Liver (tissue), 3 donors: ENCODE data around the gene PPT2.
A peak's percentile ranks its signal among the peaks of the same experiment; 100 is the strongest.

Experiments
- EGR1 ChIP-seq, 2 donors: IDR thresholded peaks; 2 replicates each; pipeline ENCODE4 v1.6.1; 2016 to 2018; ENCODE audit warnings: antibody characterized with exemption in 2 of 2, low read depth in 2 of 2
- FOXA1 ChIP-seq: IDR thresholded peaks from 2 replicates; pipeline ENCODE4 v1.6.1; 2016; ENCODE audit warnings: antibody characterized with exemption
- JUND ChIP-seq, 2 donors: IDR thresholded peaks; 2 replicates each; pipeline ENCODE4 v1.6.1; 2016; ENCODE audit warnings: antibody characterized with exemption in 2 of 2
- NR2F2 ChIP-seq: IDR thresholded peaks from 2 replicates; pipeline ENCODE4 v1.6.1; 2016; ENCODE audit warnings: antibody characterized with exemption
- RAD21 ChIP-seq, 2 donors: IDR thresholded peaks; 2 replicates each; pipeline ENCODE4 v1.6.1; 2016; ENCODE audit warnings: antibody characterized with exemption in 2 of 2, mild to moderate bottlenecking in 2 of 2
- RXRA ChIP-seq, 2 donors: IDR thresholded peaks; 2 replicates each; pipeline ENCODE4 v1.6.1; 2017 to 2018; ENCODE audit warnings: antibody characterized with exemption in 2 of 2, mild to moderate bottlenecking in 1 of 2
- SP1 ChIP-seq: IDR thresholded peaks from 2 replicates; pipeline ENCODE4 v1.6.1; 2018; ENCODE audit warnings: antibody characterized with exemption, mild to moderate bottlenecking
- TAF1 ChIP-seq: conservative IDR thresholded peaks from 2 replicates; pipeline ENCODE4 v1.6.1; 2016; ENCODE audit warnings: antibody characterized with exemption, mild to moderate bottlenecking
- YY1 ChIP-seq: IDR thresholded peaks from 2 replicates; pipeline ENCODE4 v1.6.1; 2016; ENCODE audit warnings: antibody characterized with exemption, mild to moderate bottlenecking
- TF ChIP-seq, protein P1 (sequence below): fragments of 150-350 bp; IDR thresholded peaks from 2 replicates; pipeline ENCODE4 v1.5.1; 2017; ENCODE audit warnings: improper control_type of control experiment, low read depth, low read length; ENCODE audit not compliant: missing input control
- TF ChIP-seq, protein P2 (sequence below): IDR thresholded peaks from 2 replicates; pipeline ENCODE4 v1.6.1; 2016; ENCODE audit warnings: antibody characterized with exemption
- TF ChIP-seq, protein P3 (sequence below): IDR thresholded peaks from 2 replicates; pipeline ENCODE4 v1.6.1; 2016; ENCODE audit warnings: antibody characterized with exemption, mild to moderate bottlenecking
- TF ChIP-seq, protein P4 (sequence below): IDR thresholded peaks from 2 replicates; pipeline ENCODE4 v1.6.1; 2016; ENCODE audit warnings: antibody characterized with exemption
- donor health status: healthy.
- donor health status: healthy.

DNA sequence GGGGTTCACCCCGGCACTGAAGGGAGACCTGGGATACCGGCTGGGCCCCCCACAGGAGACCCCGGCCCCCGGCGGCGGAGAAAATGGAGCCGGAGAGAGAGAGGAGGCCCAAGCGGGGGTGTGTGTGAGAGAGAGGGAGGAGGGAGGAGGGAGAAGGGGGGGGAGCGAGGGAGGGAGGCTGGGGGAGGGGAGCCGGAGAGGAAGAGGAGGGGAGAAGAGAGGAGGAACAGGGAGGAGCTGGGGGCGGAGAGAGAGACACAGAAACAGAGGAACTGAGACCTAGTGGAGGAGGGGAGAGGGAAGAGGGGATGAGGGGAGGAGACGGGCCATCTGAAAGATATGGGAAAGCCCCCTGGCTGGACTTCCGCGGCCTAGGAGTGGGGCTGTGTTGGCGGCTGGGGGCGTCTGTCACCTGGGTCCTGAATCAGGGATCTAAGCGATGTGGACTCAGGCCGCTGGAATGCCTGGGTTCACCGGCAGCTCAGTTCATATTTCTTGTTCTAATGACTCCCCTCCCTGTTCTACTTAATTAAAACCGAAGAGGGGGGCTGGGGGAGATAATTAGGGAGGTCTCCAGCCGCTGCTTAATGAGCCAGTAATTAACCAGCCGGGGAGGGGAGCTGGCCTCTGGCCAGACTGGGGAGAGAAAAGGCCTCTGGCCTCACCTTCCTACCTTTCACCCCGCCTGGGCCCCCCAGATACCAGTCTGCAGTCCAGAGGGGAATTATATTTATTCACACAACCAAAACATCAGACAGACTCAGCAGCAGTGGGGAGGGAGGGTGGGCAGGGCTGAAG, 36.3 kb downstream of the PPT2 start, which contains the start of gene PBX2:
- TF ChIP-seq, protein P1, sequence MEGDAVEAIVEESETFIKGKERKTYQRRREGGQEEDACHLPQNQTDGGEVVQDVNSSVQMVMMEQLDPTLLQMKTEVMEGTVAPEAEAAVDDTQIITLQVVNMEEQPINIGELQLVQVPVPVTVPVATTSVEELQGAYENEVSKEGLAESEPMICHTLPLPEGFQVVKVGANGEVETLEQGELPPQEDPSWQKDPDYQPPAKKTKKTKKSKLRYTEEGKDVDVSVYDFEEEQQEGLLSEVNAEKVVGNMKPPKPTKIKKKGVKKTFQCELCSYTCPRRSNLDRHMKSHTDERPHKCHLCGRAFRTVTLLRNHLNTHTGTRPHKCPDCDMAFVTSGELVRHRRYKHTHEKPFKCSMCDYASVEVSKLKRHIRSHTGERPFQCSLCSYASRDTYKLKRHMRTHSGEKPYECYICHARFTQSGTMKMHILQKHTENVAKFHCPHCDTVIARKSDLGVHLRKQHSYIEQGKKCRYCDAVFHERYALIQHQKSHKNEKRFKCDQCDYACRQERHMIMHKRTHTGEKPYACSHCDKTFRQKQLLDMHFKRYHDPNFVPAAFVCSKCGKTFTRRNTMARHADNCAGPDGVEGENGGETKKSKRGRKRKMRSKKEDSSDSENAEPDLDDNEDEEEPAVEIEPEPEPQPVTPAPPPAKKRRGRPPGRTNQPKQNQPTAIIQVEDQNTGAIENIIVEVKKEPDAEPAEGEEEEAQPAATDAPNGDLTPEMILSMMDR = no peak
- TF ChIP-seq TAF1 = no peak
- TF ChIP-seq FOXA1 = no peak
- no peak for TF ChIP-seq JUND (IDR thresholded peaks at IDR 0.05)
- TF ChIP-seq, protein P2, sequence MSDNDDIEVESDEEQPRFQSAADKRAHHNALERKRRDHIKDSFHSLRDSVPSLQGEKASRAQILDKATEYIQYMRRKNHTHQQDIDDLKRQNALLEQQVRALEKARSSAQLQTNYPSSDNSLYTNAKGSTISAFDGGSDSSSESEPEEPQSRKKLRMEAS = no peak
- TF ChIP-seq, protein P3, sequence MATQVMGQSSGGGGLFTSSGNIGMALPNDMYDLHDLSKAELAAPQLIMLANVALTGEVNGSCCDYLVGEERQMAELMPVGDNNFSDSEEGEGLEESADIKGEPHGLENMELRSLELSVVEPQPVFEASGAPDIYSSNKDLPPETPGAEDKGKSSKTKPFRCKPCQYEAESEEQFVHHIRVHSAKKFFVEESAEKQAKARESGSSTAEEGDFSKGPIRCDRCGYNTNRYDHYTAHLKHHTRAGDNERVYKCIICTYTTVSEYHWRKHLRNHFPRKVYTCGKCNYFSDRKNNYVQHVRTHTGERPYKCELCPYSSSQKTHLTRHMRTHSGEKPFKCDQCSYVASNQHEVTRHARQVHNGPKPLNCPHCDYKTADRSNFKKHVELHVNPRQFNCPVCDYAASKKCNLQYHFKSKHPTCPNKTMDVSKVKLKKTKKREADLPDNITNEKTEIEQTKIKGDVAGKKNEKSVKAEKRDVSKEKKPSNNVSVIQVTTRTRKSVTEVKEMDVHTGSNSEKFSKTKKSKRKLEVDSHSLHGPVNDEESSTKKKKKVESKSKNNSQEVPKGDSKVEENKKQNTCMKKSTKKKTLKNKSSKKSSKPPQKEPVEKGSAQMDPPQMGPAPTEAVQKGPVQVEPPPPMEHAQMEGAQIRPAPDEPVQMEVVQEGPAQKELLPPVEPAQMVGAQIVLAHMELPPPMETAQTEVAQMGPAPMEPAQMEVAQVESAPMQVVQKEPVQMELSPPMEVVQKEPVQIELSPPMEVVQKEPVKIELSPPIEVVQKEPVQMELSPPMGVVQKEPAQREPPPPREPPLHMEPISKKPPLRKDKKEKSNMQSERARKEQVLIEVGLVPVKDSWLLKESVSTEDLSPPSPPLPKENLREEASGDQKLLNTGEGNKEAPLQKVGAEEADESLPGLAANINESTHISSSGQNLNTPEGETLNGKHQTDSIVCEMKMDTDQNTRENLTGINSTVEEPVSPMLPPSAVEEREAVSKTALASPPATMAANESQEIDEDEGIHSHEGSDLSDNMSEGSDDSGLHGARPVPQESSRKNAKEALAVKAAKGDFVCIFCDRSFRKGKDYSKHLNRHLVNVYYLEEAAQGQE = no peak
- peak in 1 of 2 donors; percentile 31 for TF ChIP-seq RXRA (IDR thresholded peaks at IDR 0.05)
- TF ChIP-seq EGR1 (IDR thresholded peaks at IDR 0.05; ENCODE audit: low read depth in 2 of 2) = no peak
- TF ChIP-seq, protein P4, sequence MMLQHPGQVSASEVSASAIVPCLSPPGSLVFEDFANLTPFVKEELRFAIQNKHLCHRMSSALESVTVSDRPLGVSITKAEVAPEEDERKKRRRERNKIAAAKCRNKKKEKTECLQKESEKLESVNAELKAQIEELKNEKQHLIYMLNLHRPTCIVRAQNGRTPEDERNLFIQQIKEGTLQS = no peak
- TF ChIP-seq SP1 = peak; percentile 45
- TF ChIP-seq RAD21 (IDR thresholded peaks at IDR 0.05) = peak in 1 of 2 donors; percentile 36
- peak; percentile 72 for TF ChIP-seq YY1
- TF ChIP-seq NR2F2 = peak; percentile 10
